Neural cell (in vitro differentiated cells): ENCODE results near the gene COLEC12. TPM values are rescaled to one million over a fixed set of nuclear protein-coding genes. Genes with fewer than 3 reads are reported as not detected.

Experiments used
- H2AFZ ChIP-seq: fragments of 200-600, 300-800 bp; sonication (generic), shearing (Covaris generic); 2 replicates; pipeline ENCODE4 v1.6.0; 2014; ENCODE audit warnings: low read depth, mild to moderate bottlenecking, antibody characterized with exemption, low read length, moderate library complexity
- H3F3A ChIP-seq: fragments of 200-600 bp; shearing (Covaris generic); 2 replicates; pipeline ENCODE4 v1.6.1; 2016; ENCODE audit warnings: mild to moderate bottlenecking, moderate library complexity, mixed read lengths, antibody characterized with exemption, low read length; ENCODE audit not compliant: insufficient read depth, poor library complexity, severe bottlenecking
- H3K27ac ChIP-seq: fragments of 200-600, 300-800 bp; sonication (generic), shearing (Covaris generic); 2 replicates; pipeline ENCODE4 v1.5.1; 2014; ENCODE audit warnings: mild to moderate bottlenecking, low read length, moderate library complexity
- H3K27me3 ChIP-seq: fragments of 300-800, 200-600 bp; sonication (generic), shearing (Covaris generic); 2 replicates; pipeline ENCODE4 v1.6.0; 2014; ENCODE audit warnings: mild to moderate bottlenecking, low read depth, low read length, moderate library complexity; ENCODE audit not compliant: insufficient read depth
- H3K36me3 ChIP-seq: fragments of 300-800, 200-600 bp; sonication (generic), shearing (Covaris generic); 2 replicates; pipeline ENCODE4 v1.5.1; 2014; ENCODE audit warnings: mild to moderate bottlenecking, antibody characterized with exemption, low read length, moderate library complexity; ENCODE audit not compliant: insufficient read depth
- H3K4me2 ChIP-seq: fragments of 300-800, 200-600 bp; sonication (generic), shearing (Covaris generic); 2 replicates; pipeline ENCODE4 v1.6.0; 2014; ENCODE audit warnings: mild to moderate bottlenecking, low read length
- H3K4me3 ChIP-seq: fragments of 300-800, 200-600 bp; sonication (generic), shearing (Covaris generic); 2 replicates; pipeline ENCODE4 v1.5.1; 2014; ENCODE audit warnings: mild to moderate bottlenecking, low read length, moderate library complexity
- H3K79me2 ChIP-seq: fragments of 200-600 bp; shearing (Covaris generic); replicated peaks from 2 replicates; pipeline ENCODE4 v1.6.0; 2014; ENCODE audit warnings: mild to moderate bottlenecking, low read length, moderate library complexity; ENCODE audit not compliant: insufficient read depth
- H3K9ac ChIP-seq: fragments of 300-800, 200-600 bp; sonication (generic), shearing (Covaris generic); 2 replicates; pipeline ENCODE4 v1.6.1; 2016; ENCODE audit warnings: mild to moderate bottlenecking, low read length, mixed read lengths
- H3K9me2 ChIP-seq: fragments of 200-600 bp; shearing (Covaris generic); 2 replicates; pipeline ENCODE4 v1.6.1; 2016; ENCODE audit warnings: mild to moderate bottlenecking, low read length, mixed read lengths; ENCODE audit not compliant: insufficient read depth
- H3K9me3 ChIP-seq: fragments of 200-600, 300-800 bp; sonication (generic), shearing (Covaris generic); 2 replicates; pipeline ENCODE4 v1.6.1; 2016; ENCODE audit warnings: mild to moderate bottlenecking, mixed run types, low read length, moderate library complexity, mixed read lengths
- H4K20me1 ChIP-seq: fragments of 200-600 bp; shearing (Covaris generic); 2 replicates; pipeline ENCODE4 v1.6.1; 2016; ENCODE audit warnings: mild to moderate bottlenecking, mixed run types; ENCODE audit not compliant: insufficient read depth
- EP300 ChIP-seq: fragments of 450-650 bp; conservative IDR thresholded peaks from 2 replicates; pipeline ENCODE4 v1.6.1; 2014; ENCODE audit warnings: antibody characterized with exemption, mild to moderate bottlenecking, moderate library complexity; ENCODE audit not compliant: poor library complexity, severe bottlenecking
- EZH2 ChIP-seq: fragments of 200-600, 300-800 bp; shearing (Covaris generic), sonication (generic); IDR thresholded peaks from 2 replicates; pipeline ENCODE4 v1.6.1; 2014; ENCODE audit warnings: antibody characterized with exemption, low read length, borderline replicate concordance, mild to moderate bottlenecking; ENCODE audit not compliant: insufficient read depth, poor library complexity, severe bottlenecking
- MXI1 ChIP-seq: fragments of 450-650 bp; conservative IDR thresholded peaks from 2 replicates; pipeline ENCODE4 v1.6.1; 2014; ENCODE audit warnings: antibody characterized with exemption, mild to moderate bottlenecking; ENCODE audit not compliant: poor library complexity, severe bottlenecking
- POLR2AphosphoS5 ChIP-seq: IDR thresholded peaks from 2 replicates; pipeline ENCODE4 v1.6.1; 2012
- RAD21 ChIP-seq: fragments of 450-650 bp; conservative IDR thresholded peaks from 2 replicates; pipeline ENCODE4 v1.6.1; 2014; ENCODE audit warnings: antibody characterized with exemption, mild to moderate bottlenecking, moderate library complexity
- SMC3 ChIP-seq: fragments of 450-650 bp; conservative IDR thresholded peaks from 2 replicates; pipeline ENCODE4 v1.6.1; 2014; ENCODE audit warnings: antibody characterized with exemption, mild to moderate bottlenecking, moderate library complexity; ENCODE audit not compliant: poor library complexity
- TAF1 ChIP-seq: IDR thresholded peaks from 2 replicates; pipeline ENCODE4 v1.6.1; 2012; ENCODE audit warnings: low read depth
- polyA plus RNA-seq: library from polyadenylated mRNA; depleted of rRNA; stranded (reverse); fragments of >200 nt; gene quantifications from 2 replicates; pipeline ENCODE4 v1.2.3, GENCODE V29; 2014
- TF ChIP-seq, protein P1 (sequence below): fragments of 450-650 bp; IDR thresholded peaks from 2 replicates; pipeline ENCODE4 v1.5.1; 2014; ENCODE audit warnings: antibody characterized with exemption, mild to moderate bottlenecking, moderate library complexity; ENCODE audit not compliant: poor library complexity, severe bottlenecking
- TF ChIP-seq, protein P2 (sequence below): IDR thresholded peaks from 2 replicates; pipeline ENCODE4 v1.6.1; 2012; ENCODE audit warnings: borderline replicate concordance

COLEC12 gene
- polyA plus RNA-seq, 1 donor from 2014 or later: 0.42 TPM

DNA sequence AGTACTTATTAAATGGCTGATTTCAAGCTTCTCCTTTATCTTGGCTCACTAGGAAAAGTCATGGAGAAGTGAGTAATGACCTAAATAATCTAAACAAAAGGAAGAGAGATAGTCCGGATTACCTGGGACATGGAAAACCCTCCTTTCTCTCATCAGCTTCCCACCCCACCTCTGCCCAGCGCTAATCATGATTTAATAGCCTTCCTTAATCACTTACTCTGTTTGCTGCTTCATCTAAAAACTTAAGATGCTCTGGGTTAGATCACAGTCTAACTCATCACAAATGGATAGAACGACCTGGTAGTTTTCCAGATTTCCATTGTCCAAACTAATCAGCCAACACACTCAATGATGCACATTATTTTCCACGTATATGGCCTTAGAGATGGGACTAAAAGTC lies 144.8 kb downstream of the COLEC12 start:
- TF ChIP-seq EZH2 (no peak), RAD21 (no peak), EP300 (no peak), MXI1 (no peak), SMC3 (no peak), POLR2AphosphoS5 (no peak), TAF1 (no peak)
- TF ChIP-seq, protein P1, sequence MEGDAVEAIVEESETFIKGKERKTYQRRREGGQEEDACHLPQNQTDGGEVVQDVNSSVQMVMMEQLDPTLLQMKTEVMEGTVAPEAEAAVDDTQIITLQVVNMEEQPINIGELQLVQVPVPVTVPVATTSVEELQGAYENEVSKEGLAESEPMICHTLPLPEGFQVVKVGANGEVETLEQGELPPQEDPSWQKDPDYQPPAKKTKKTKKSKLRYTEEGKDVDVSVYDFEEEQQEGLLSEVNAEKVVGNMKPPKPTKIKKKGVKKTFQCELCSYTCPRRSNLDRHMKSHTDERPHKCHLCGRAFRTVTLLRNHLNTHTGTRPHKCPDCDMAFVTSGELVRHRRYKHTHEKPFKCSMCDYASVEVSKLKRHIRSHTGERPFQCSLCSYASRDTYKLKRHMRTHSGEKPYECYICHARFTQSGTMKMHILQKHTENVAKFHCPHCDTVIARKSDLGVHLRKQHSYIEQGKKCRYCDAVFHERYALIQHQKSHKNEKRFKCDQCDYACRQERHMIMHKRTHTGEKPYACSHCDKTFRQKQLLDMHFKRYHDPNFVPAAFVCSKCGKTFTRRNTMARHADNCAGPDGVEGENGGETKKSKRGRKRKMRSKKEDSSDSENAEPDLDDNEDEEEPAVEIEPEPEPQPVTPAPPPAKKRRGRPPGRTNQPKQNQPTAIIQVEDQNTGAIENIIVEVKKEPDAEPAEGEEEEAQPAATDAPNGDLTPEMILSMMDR: no peak
- TF ChIP-seq, protein P2, sequence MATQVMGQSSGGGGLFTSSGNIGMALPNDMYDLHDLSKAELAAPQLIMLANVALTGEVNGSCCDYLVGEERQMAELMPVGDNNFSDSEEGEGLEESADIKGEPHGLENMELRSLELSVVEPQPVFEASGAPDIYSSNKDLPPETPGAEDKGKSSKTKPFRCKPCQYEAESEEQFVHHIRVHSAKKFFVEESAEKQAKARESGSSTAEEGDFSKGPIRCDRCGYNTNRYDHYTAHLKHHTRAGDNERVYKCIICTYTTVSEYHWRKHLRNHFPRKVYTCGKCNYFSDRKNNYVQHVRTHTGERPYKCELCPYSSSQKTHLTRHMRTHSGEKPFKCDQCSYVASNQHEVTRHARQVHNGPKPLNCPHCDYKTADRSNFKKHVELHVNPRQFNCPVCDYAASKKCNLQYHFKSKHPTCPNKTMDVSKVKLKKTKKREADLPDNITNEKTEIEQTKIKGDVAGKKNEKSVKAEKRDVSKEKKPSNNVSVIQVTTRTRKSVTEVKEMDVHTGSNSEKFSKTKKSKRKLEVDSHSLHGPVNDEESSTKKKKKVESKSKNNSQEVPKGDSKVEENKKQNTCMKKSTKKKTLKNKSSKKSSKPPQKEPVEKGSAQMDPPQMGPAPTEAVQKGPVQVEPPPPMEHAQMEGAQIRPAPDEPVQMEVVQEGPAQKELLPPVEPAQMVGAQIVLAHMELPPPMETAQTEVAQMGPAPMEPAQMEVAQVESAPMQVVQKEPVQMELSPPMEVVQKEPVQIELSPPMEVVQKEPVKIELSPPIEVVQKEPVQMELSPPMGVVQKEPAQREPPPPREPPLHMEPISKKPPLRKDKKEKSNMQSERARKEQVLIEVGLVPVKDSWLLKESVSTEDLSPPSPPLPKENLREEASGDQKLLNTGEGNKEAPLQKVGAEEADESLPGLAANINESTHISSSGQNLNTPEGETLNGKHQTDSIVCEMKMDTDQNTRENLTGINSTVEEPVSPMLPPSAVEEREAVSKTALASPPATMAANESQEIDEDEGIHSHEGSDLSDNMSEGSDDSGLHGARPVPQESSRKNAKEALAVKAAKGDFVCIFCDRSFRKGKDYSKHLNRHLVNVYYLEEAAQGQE: no peak
- no peak overlapping the region for H3K4me2 ChIP-seq
- no peak overlapping the region for H2AFZ ChIP-seq
- no peaks in the 10 kb centered on the region for H3K9me3 ChIP-seq
- no peak overlapping the region for H3K9ac ChIP-seq
- no peak overlapping the region for H3K4me3 ChIP-seq
- H3K27ac ChIP-seq: no peak overlapping the region
- no peaks in the 10 kb centered on the region for H3K9me2 ChIP-seq
- H4K20me1 ChIP-seq: no peaks in the 10 kb centered on the region
- no peaks in the 10 kb centered on the region for H3K27me3 ChIP-seq
- no peaks in the 10 kb centered on the region for H3K36me3 ChIP-seq
- H3F3A ChIP-seq: no peaks in the 10 kb centered on the region
- no peaks in the 10 kb centered on the region for H3K79me2 ChIP-seq

DNA sequence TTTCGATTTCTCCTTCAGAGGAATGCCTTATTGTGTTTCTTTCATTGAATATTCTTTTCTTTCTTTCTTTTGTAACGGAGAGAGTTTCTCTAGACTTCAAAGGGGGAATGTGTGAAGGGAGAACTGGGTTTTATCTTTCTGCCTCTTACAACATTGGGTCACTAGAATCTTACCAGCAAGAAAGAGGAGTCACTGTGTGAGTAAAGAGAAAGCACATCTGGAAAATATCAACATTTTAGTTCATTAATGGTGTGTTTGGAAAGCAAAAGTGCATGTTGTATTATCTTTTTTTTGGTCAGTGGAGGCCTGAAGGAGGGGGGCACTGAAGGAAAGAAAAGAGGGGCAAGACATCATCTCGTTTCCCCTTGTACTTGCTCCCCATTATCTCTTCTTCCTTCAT lies 146.0 kb downstream of the COLEC12 start:
- Histone ChIP-seq H3K27ac (no peak overlapping the region), H3K4me2 (no peak overlapping the region), H3K79me2 (no peaks in the 10 kb centered on the region), H3K9ac (no peak overlapping the region), H4K20me1 (no peaks in the 10 kb centered on the region), H2AFZ (no peak overlapping the region), H3K9me3 (no peaks in the 10 kb centered on the region), H3K4me3 (no peak overlapping the region), H3K36me3 (no peaks in the 10 kb centered on the region), H3K27me3 (no peaks in the 10 kb centered on the region), H3F3A (no peaks in the 10 kb centered on the region), H3K9me2 (no peaks in the 10 kb centered on the region)
- TF ChIP-seq EZH2 (no peak), RAD21 (no peak), TAF1 (no peak), MXI1 (no peak), EP300 (no peak), POLR2AphosphoS5 (no peak), SMC3 (no peak)
- TF ChIP-seq, protein P1: no peak
- TF ChIP-seq, protein P2: no peak
